Endodermal cell (in vitro differentiated cells): ENCODE data around the gene PIRT. TPM values are rescaled to one million over a fixed set of nuclear protein-coding genes. Genes with fewer than 3 reads are reported as not detected.

Source experiments
- DNase-seq: peaks from one replicate; pipeline ENCODE4 v3.0.0-alpha.2; 2017
- H3K27ac ChIP-seq: 2 replicates; pipeline ENCODE4 v1.5.1; 2013; ENCODE audit warnings: mild to moderate bottlenecking, low read depth, low read length, moderate library complexity
- H3K27me3 ChIP-seq: 2 replicates; pipeline ENCODE4 v1.6.1; 2013; ENCODE audit warnings: mild to moderate bottlenecking, low read length, moderate library complexity; ENCODE audit not compliant: insufficient read depth, control insufficient read depth, poor library complexity, severe bottlenecking
- H3K36me3 ChIP-seq: 2 replicates; pipeline ENCODE4 v1.7.0; 2013; ENCODE audit warnings: mild to moderate bottlenecking, low read length, moderate library complexity; ENCODE audit not compliant: control insufficient read depth, insufficient read depth
- H3K4me1 ChIP-seq: one replicate; pipeline ENCODE4 v1.7.0; 2013; ENCODE audit warnings: low read length; ENCODE audit not compliant: control insufficient read depth, insufficient read depth
- H3K4me3 ChIP-seq: 2 replicates; pipeline ENCODE4 v1.5.1; 2013; ENCODE audit warnings: mild to moderate bottlenecking, low read length, moderate library complexity
- H3K9ac ChIP-seq: 2 replicates; pipeline ENCODE4 v1.6.1; 2013; ENCODE audit warnings: mild to moderate bottlenecking, low read length, moderate library complexity; ENCODE audit not compliant: poor library complexity, severe bottlenecking; ENCODE audit errors: extremely low read depth
- H3K9me3 ChIP-seq: 2 replicates; pipeline ENCODE4 v1.6.1; 2013; ENCODE audit warnings: mild to moderate bottlenecking, low read length, moderate library complexity; ENCODE audit not compliant: control insufficient read depth
- H3K27ac Mint-ChIP-seq: 2 replicates; pipeline ENCODE4 v1.8.0; 2020; ENCODE audit warnings: mixed read lengths
- H3K27me3 Mint-ChIP-seq: 2 replicates; pipeline ENCODE4 v1.8.0; 2021; ENCODE audit warnings: mild to moderate bottlenecking, mixed read lengths; ENCODE audit not compliant: insufficient read depth
- H3K36me3 Mint-ChIP-seq: 2 replicates; pipeline ENCODE4 v1.8.0; 2020; ENCODE audit warnings: low read depth, mixed read lengths
- H3K4me1 Mint-ChIP-seq: 2 replicates; pipeline ENCODE4 v1.8.0; 2020; ENCODE audit warnings: mixed read lengths
- H3K4me3 Mint-ChIP-seq: 2 replicates; pipeline ENCODE4 v1.8.0; 2020; ENCODE audit warnings: mild to moderate bottlenecking, moderate library complexity, mixed read lengths
- H3K9me3 Mint-ChIP-seq: 2 replicates; pipeline ENCODE4 v1.8.0; 2020; ENCODE audit warnings: mild to moderate bottlenecking, mixed read lengths
- CTCF ChIP-seq: fragments of 200-600 bp; sonication (generic); conservative IDR thresholded peaks from 2 replicates; pipeline ENCODE4 v1.5.0; 2021; ENCODE audit warnings: antibody characterized with exemption, mild to moderate bottlenecking
- WGBS, 2 experiments: methylation state at CpG; one replicate each; pipeline versions ENCODE4 v1.1.5 to v1.1.7; 2013; ENCODE audit warnings: missing lambda C conversion rate in 2 of 2, mixed read lengths in 1 of 2; ENCODE audit not compliant: insufficient coverage in 1 of 2, insufficient read length in 1 of 2; 5-methylcytosine and 5-hydroxymethylcytosine counted together
- total RNA-seq, 2 donors: library from RNA; stranded (reverse); fragmentation: NEBNext Ultra II Directional in 1 of 2; extraction: Animal tissue kit (Norgen Biotek cat#: 25700) in 1 of 2; gene quantifications; 2 replicates in 1 of 2; 3 replicates in 1 of 2; pipeline ENCODE4 v1.2.1, GENCODE V29; 2021

Gene PIRT
- total RNA-seq, 2 donors from 2014 or later, result not detected

- peaks cover 6% of the 10 kb centered on the region for H3K4me1 Mint-ChIP-seq
- no peaks in the 10 kb centered on the region for H3K36me3 Mint-ChIP-seq
- Histone ChIP-seq H3K9ac (no peak overlapping the region), H3K9me3 (no peaks in the 10 kb centered on the region), H3K4me1 (peaks cover 10% of the 10 kb centered on the region), H3K27me3 (no peaks in the 10 kb centered on the region), H3K27ac (no peak overlapping the region), H3K4me3 (no peak overlapping the region), H3K36me3 (no peaks in the 10 kb centered on the region)
- no peak for DNase-seq
- no peak overlapping the region for H3K27ac Mint-ChIP-seq
- 91 to 100% methylated on average over 2 to 7 of the region's 7 CpGs for WGBS, 2 experiments
- no peaks in the 10 kb centered on the region for H3K27me3 Mint-ChIP-seq
- no peak overlapping the region for H3K4me3 Mint-ChIP-seq
- no peak for TF ChIP-seq CTCF
- no peaks in the 10 kb centered on the region for H3K9me3 Mint-ChIP-seq
Measured at GRCh38 chr17:10798910-10799309, 39.0 kb downstream of the PIRT start.

GRCh38 chr17:10798332-10798749 is 39.5 kb downstream of the PIRT start:
- H3K4me3 ChIP-seq, result no peak overlapping the region
- WGBS, 2 experiments, result 97 to 100% methylated on average over 1 to 3 of the region's 3 CpGs

GRCh38 chr17:10797476-10798328 is 40.2 kb downstream of the PIRT start:
- Mint-ChIP-seq H3K4me1 (peaks cover 6% of the 10 kb centered on the region), H3K27ac (no peak overlapping the region), H3K9me3 (no peaks in the 10 kb centered on the region), H3K27me3 (no peaks in the 10 kb centered on the region), H3K36me3 (no peaks in the 10 kb centered on the region), H3K4me3 (no peak overlapping the region)
- H3K36me3 ChIP-seq, result no peaks in the 10 kb centered on the region
- no peaks in the 10 kb centered on the region for H3K9me3 ChIP-seq
- H3K27ac ChIP-seq, result no peak overlapping the region
- WGBS, 2 experiments, result 74 to 85% methylated on average over 8 to 11 of the region's 11 CpGs
- H3K4me3 ChIP-seq, result no peak overlapping the region
- H3K27me3 ChIP-seq, result no peaks in the 10 kb centered on the region
- H3K9ac ChIP-seq, result no peak overlapping the region
- DNase-seq, result no peak
- peak; percentile 17 for TF ChIP-seq CTCF
- H3K4me1 ChIP-seq, result peaks cover 10% of the 10 kb centered on the region

More at GRCh38 chr17:10798332-10798749, 39.5 kb downstream of the PIRT start:
- DNase-seq, result no peak
- Mint-ChIP-seq H3K27ac (no peak overlapping the region), H3K9me3 (no peaks in the 10 kb centered on the region), H3K36me3 (no peaks in the 10 kb centered on the region), H3K4me3 (no peak overlapping the region), H3K4me1 (peaks cover 6% of the 10 kb centered on the region), H3K27me3 (no peaks in the 10 kb centered on the region)
- H3K4me1 ChIP-seq, result peaks cover 10% of the 10 kb centered on the region
- H3K9ac ChIP-seq, result no peak overlapping the region
- H3K36me3 ChIP-seq, result no peaks in the 10 kb centered on the region
- no peak for TF ChIP-seq CTCF
- H3K27me3 ChIP-seq, result no peaks in the 10 kb centered on the region
- no peak overlapping the region for H3K27ac ChIP-seq
- no peaks in the 10 kb centered on the region for H3K9me3 ChIP-seq
